ENCODE measurements around the gene AIF1.
"Not testable (repeated sequence)": the region's sequence is repeated elsewhere in the genome, so short reads cannot be mapped to it uniquely, and the experiment has no call there.

AIF1 gene

DNA sequence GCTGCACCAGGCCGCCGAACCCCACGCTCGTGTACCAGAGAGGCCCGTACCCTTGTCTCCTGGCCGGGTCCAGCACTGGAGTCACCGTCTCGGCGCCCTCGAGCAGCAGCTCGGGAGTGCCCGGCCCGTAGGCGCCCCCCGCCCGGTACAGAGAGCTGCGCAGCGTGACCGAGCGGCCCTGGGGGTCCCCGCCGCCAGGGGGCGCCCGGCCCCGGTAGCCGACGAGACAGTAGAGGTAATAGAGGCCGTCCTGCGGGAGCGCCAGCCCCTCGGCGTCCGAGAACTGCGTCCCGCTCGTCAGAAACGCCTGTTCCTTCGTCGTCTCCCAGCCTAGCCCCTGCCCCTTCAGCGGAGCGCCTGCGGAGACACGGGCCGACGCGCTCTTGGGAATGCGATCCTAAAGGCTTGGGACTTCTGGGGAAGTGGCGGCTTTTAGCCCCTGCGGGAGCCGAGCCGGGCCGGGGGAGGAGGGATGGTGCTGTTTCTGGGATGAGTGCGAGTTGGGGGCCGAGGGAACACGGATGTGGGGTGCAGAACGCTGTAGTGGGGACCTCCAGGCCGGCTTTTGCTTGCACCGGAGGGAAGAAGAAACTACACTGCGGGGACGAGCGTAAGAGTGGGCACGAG is 34.1 kb upstream of the AIF1 start:
- peak; percentile 81 for DNase-seq

DNA sequence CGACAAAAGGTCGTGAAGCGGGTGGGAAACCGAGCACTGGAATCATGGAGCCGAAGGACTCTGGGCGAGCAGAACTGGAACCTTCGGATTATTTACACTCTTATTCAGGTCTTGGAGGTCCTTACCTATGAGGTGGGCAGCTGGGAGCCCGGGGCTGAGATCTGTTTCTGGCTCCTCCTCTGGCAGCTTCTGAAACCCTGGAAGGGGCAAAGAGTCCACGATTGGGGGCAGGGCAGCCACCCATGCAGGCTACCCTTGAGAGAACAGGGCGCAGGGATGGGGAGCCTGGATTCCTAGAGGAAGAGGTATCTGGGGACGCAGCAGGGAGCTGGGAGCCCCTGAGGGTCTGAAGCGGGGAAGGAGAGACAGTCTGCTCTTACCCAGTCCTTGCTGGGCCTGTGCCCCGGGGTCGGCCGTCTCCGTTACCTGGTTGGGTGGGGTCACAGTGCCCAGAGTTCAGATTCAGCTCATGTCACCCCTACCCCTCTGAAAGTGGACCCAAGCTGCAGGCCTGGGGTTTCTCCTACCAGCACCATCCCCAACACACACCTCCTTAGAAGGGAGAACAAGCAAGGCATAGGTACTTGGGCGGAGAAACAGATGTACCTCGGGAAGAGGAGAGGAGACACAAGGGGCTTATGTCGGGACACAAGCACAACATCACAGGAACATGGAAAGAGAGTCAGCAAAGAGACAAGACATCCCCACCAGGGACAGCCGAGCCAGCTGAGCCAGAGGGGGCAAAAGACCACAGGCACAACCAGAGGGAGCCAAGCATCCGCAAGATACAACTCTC is 33.4 kb upstream of the AIF1 start:
- DNase-seq: no peak

DNA sequence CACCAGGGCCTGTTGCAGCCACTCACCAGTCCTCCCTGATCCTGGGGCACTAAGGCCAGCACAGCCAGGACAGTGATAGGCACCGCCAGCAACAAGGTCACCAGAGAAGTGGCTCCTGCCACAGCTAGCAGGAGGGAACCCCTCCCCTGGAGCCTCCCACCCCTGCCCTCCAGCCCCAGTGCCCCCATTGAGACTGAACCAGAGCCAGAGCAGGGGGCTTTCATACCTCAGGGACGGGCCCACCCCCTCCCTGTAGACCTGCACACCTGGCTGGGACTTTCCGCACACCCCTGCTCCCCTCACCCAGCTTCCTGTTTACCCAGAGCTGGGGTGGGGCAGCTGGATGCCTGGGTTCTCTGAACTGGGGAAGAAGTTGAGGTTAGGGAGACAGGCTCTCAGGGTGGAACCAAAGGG is 32.8 kb upstream of the AIF1 start, which contains the start of gene LTB:
TSS of gene LTB (minus strand) at position 195 of the 414 bp plus-strand sequence. CDS start at position 188, 7 bp downstream.
- DNase-seq: no peak

DNA sequence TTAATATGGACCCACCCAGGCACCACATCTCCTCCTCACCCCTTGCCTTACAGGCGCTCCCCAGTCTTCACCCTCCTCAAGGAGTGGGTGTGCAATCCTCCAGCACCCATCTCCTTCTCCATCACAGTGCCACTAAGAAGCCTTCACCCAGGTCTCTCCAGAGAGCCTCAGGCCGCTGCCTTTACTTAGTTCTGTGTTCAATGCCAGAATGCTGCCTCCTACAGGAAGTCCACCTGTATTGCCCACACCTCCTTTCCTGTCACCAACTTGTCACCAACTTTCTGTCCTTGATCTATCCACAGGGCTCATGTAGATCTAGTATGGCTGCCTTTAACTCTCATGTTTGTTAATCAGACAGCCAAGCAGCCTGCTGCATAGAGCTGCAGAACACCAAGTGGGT is 29.5 kb upstream of the AIF1 start:
- no peak for DNase-seq

DNA sequence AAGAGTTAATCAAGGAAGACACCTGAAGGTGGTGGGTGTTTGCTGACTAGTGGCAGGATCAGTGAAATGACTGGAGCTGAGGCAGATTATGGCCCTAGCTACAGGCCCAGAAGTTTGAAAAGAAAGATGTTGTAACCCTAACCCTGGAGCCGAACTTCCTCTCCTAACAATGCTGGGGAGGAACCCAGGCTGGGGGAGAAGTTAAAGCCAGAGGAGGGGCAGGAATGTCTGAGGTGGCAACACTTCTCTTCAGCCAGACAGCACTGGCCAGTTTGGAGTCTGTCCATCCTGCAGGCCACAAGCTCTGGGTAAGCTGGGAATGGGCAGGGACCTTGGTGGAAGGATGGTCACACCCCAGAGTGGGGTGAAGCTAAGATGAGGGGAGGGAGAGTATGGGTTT is 29.0 kb upstream of the AIF1 start, which contains the start of gene LST1:
TSS of gene LST1 (plus strand) at position 270 of the 400 bp plus-strand sequence. CDS start 1,023 bp downstream, outside the sequence.
- no peak for DNase-seq

DNA sequence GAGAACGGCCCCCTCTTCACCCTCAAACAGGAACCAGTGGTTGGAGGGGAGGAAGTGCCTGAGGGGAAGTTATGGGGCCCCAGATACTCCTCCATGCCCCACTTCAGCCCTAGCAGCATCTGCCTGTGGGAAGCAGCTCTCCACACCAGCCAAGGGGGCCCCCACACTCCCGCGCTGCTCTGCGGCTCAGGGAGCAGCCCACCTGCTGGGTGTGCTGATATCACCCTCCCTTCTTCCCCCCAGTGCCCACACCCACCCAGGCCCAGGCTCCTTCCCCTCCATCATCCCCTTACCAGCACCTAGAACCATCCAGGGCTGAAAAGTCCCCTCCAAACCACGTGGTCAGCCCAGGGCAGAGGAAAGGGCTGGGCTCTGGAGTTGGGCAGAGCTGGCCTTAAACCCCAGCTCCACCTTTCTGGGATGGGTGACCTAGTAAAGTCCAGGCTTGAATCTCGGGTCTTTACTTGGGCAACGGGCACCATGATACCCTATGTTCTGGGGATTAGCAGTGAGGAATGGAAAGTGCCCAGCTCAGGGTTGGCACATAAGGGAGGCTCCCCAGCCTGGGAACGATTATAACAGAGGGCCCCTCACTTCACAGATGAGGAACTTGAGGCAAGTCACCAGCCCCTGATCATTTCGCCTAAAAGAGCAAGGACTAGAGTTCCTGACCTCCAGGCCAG is 28.3 kb upstream of the AIF1 start:
- no peak for DNase-seq

DNA sequence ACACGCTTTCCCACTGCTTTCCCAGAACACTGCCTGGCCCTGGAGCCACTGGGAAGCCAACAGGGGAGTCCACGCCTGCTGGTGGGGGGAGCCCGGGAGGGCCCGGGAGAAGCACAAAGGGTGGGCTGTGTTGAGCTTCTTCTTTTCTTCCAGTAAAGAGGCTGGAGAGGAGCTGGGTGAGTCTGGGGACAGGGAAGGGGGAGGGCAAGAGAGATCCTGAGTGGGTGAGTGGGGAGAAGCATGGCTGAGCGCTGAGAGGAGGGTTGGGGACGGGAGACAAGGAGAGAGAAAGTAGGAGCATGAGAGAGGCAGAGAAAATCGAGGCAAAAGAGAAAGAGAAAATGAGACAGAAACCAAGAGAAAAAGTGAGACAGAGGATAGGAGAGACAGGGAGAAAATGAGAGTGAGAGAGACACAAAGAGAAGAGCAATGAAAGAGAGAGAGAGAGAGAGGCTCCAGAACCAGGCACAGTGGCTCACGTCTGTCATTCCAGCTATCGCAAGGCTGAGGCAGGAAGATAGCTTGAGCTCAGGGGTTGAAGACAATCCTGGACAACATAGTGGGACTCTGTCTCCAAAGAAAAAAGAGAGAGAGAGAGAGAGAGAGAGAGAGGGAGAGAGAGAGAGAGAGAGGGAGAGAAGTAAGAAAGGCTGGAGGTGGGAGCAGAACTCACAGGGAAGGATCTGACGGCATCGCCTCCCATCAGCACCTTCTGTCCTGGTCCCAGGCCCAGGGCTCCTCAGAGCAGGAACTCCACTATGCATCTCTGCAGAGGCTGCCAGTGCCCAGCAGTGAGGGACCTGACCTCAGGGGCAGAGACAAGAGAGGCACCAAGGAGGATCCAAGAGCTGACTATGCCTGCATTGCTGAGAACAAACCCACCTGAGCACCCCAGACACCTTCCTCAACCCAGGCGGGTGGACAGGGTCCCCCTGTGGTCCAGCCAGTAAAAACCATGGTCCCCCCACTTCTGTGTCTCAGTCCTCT is 26.9 kb upstream of the AIF1 start:
- DNase-seq: no peak

DNA sequence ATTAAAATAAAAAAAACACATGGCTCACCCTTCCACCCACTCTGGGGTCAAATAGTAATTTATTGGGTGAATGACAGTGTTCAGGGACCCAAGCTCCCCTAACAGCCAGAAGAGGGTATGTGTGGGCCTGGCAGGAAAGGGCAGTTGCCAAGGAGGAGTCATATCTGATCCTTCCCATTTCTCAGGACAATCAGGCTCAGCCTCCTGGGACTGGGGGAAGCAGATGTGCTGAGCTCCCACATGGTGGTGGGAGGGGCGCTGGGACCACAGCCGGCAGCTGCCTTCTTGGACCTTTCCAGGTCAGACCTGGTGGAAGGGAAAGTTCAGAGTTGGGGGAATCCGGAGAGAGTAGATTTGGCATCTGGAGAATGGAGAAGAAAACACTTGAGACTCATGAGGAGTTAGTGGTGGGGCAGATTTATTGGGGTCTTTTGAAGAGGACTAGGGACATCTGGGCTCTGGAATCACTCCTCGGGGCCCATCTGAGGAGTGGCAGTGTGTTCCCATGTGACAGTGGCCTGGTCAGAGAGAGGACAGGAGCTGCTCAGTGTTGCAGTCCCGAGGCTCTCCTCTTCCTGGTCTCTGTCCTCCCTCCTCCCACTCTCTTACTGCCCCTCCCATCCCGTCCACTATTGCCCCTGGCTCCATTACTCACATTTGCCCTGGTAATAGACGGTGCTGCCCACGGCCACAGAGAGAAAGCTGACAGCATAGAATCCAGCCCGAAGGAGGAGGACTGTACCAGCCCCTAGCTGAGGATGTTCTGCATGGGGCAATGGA is 26.0 kb upstream of the AIF1 start:
- no peak for DNase-seq

DNA sequence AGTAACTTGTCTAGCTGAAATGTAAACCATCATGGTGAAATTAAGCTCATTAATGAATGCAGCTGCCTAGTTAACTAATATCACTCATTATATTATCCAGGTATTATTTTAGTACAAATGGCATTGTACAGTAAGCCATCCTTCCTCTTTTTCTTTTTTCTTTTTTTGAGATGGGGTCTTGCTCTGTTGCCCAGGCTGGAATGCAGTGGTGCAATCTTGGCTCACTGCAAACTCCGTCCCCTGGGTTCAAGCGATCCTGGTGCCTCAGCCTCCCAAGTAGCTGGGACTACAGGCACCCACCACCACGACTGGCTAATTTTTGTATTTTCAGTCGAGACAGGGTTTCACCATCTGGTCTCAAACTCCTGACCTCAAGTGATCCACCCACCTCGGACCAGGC is 24.3 kb upstream of the AIF1 start:
- DNase-seq: not testable (repeated sequence)

DNA sequence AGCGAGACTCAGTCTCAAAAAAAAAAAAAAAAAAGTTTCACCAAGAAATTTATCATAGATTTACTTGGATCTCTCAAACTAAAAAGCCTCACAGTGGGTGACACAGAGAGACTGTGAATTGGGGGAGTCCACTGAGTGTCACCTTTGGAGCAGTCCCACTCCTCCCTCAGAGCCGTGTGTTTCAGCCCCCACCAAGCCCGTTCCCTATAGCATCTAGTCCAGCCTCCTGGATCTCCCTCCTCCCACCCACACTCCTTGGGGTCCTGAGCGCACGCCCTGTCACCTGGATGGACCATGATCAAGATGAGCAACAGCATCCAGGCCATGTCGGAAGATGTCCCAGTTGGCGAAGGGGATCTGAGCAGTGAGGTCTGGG is 22.6 kb upstream of the AIF1 start:
- DNase-seq: no peak

DNA sequence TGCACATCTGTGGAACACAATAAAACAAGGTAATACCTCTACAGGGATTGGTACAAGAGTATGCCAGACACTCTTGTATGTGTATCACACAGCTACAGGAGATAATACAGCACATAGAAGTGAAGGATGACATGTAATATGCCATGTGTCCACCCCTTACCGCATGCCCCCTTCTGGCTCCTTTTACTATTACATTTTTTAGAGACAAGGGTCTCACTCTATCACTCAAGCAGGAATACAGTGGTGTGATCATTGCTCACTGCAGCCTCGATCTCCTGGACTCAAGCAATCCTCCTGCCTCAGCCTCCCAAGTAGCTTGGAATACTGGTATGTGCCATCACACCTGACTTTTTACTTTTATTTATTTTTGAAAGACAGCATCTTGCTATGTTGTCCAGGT is 18.0 kb upstream of the AIF1 start:
- DNase-seq: peak; percentile 41

DNA sequence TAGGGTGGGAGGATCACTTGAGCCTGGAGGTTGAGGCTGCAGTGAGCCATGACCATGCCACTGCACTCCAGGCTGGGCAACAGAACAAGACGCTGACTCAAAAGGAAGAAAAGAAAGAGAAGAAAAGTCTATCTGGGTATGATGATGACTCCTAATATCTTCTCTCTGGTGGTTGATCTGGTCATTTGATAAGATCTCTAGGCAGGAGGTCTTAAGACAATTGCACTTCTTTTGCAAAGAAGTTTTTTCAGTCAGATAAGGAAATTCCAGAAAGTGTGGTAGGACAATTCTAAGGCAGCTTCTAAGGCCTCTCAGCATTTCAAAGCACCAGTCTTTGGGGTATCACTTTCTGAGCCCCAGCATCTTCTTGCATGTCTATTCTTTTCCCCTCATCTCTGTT is 7.7 kb upstream of the AIF1 start:
- DNase-seq: no peak

DNA sequence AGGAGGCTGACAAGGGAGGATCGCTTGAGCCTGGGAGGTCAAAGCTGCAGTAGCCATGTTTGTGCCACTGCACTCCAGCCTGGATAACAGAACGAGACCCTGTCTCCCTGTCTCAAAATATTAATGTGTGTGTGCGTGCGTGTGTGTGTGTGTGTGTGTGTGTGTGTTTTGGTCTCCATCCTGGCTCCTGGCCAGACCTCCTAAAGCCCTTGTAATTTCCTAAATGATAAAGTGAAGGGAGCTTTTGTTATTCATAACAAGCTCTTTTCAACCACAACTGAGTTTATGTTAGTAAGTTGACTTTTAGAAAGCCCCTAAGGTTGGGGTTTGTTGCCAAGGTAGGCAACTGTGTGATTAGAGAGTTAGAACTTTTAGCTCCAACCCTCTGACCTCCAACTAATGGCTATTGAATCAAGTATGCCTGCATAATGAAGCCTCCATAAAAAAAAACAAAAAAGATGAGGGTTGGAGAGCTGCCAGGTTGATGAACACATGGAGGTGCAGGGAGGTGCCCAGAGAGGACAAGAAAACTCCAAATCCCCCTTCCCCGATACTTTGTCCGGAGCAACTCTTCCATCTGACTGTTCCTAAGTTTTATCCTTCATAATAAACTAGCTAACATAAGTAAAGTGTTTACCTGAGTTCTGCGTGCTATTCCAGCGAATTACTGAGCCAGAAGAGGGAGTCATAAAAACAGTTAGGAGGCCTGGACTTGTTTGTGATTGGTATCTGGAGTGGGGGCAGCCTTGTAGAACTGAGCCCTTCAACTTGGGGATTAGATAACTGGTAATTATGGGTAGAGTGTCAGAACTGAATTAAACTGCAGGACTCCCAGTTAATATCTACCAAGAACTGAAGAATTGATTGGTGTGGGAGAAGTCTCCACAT is 5.3 kb upstream of the AIF1 start:
- no peak for DNase-seq

DNA sequence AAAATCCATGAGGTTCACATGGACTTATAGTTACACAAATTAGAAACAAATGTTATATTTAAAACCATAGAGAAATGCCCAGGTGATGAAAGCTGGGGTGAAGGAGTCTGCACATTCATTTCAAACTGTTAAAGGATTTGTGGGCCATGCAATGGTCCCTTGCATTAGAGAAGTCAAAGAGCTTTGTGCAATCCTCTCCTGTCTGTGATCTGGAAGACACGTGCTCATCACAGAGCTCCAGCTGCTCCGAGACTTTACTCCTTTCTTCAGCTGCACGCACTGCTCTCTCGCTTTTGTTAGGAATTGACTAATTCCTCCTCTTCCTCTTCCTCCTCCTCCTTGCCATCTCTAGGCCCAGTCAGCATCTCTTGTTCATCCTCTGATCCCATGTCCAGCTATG is 4.1 kb upstream of the AIF1 start:
- no peak for DNase-seq

DNA sequence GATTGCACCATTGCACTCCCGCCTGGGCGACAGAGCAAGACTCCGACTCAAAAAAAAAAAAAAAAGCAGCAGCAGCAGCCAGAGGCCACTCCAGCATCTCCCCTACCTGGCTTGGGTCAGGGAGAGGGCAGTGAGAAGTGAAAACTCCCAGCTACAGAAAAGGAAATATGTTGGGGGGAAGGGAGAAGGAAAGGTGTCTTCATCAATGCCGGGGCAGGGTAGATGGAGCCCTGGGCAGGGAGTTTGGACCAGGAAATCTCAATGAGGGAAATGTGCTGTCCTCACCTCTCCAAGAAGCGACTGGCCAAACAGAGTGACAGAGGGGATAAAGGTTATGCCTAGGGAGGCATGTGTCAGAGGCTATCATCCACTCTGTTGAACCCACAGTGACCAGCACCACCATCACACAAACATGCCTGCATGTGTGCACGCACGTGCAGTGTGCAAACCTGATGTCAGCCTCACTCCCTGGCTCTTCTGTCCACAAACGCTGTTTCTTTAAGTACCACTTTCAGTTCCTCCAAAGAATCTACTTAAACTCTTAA is 887 bp upstream of the AIF1 start:
- DNase-seq: no peak

DNA sequence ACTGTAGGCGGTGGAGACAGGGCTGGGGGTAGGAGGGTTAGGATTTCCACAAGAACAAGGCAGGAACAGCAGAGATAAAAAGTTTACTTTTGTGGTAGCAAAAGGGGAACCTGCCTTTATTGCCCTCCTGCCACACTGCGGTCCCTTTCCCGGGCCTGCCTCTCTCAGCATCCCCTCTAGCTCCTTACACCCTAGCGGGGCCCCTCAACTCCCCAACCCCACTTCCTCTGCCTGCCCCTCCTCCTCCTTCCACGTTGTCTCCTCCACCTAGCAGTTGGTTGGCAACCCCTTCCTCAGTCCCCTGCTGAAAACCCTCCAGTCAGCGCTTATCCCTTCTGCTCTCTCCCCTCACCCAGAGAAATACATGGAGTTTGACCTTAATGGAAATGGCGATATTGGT is 714 bp downstream of the AIF1 start:
- DNase-seq: no peak

DNA sequence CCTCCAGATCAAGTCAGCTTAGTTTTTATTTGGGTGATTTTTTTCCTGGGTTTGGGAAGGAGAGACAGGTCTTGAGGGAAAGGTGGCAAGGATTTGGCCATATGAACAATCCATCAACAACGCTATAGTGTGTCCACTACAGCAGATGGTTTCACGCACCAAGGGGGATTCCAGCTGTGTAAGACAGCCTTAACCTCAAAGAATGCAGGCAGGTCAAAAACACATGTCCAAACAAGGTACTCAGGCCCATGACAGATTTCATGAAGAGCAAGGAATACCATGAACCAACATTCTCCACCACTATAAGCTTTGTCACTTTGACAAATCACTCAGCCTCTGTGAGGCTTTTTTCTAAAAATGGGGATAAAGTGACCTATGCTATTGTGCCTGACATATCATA is 2.0 kb downstream of the AIF1 start:
- no peak for DNase-seq

DNA sequence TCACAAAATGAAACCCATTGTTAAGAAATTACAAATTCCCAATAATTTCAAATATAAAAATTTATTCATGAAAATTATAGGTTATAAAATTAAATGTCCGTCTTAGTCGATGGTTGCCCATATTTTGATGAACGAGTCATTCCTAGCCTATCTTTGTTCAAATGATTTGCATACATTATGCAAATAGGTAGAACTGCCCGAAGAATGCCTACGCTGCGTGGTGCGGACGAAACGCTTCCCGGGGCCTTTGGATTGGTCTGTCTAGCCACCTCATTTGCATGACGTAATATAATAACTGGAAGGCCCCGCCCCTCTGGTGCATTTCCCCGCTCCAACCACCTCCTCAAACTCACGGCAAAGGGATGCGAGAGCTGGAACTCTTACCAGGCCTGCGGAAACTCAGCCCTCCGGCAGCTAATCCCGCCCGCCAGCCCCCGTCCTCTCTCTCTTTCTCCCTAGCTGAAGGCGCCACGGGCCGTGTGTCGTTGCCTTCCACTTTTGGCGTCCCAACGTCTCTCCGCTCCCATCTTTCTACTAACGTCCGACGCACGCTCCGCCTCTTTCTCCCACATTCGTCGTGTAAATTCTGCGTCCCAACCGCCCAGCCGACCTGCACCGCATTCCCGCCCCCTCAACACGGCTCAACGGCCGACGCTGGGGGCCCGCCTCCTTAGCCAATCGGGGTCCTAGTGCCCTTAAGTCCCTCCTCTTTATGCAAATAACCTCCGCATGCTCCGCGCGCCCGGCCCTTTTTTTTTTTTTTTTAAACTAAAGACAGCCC is 5.0 kb downstream of the AIF1 start:
- DNase-seq: peak; percentile 99

DNA sequence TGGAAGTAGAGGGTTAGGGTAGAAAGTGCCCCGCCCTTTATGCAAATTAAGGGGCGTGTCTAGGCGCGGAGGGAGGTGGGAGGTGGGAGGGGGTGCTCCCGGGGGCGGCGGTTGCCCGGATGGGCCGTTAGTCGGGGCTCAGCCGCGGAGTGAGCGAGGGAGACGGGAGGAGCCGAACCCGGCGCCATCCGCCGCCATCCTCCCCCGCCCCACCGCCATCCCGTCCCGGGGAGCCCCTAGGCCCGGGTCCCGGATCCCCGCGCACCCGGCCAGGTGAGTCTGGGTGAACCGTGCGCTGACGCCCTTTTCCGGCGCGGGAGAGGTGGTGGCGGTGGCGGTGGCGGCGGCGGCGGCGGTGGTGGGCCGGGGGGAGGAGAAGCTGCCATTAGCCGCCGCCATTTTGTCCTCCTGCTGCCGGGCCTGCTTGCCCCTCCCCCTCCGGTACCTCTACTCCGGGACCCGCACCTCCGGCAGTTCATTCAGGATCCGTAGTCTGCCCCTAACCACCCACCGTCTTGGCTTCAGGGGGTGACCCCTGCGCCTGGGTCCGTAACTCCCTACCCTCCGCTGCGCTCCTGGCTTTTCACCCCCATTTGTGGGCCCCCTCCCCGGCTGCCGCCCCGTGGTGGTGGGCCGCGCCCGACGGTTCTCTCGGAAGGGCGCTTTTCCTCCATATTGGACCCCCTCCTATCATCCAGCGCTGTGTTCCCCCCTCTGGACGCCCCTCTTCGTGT is 5.7 kb downstream of the AIF1 start, which contains the start of gene PRRC2A:
TSS of gene PRRC2A (plus strand) at position 130 of the 734 bp plus-strand sequence. CDS start 2,075 bp downstream, outside the sequence.
- DNase-seq: no peak

Measured in fibroblast of skin of back (primary cell).